Osteocyte (in vitro differentiated cells): Measurements from ENCODE around the gene RCBTB2. TPM values are rescaled to one million over a fixed set of nuclear protein-coding genes. Genes with fewer than 3 reads are reported as not detected.

ENCODE experiments used
- DNase-seq: peaks from one replicate; pipeline ENCODE4 v3.0.0; 2021; ENCODE audit warnings: mixed read lengths; ENCODE audit not compliant: unreplicated experiment; ENCODE audit errors: extremely low spot score
- H3K27ac Mint-ChIP-seq: one replicate; pipeline ENCODE4 v1.8.0; 2021; ENCODE audit warnings: mild to moderate bottlenecking, mixed read lengths; ENCODE audit not compliant: unreplicated experiment
- H3K27me3 Mint-ChIP-seq: one replicate; pipeline ENCODE4 v1.8.0; 2021; ENCODE audit warnings: mixed read lengths; ENCODE audit not compliant: unreplicated experiment
- H3K36me3 Mint-ChIP-seq: one replicate; pipeline ENCODE4 v1.8.0; 2021; ENCODE audit warnings: mixed read lengths; ENCODE audit not compliant: unreplicated experiment
- H3K4me1 Mint-ChIP-seq: one replicate; pipeline ENCODE4 v1.8.0; 2021; ENCODE audit warnings: mixed read lengths; ENCODE audit not compliant: unreplicated experiment
- H3K4me3 Mint-ChIP-seq: one replicate; pipeline ENCODE4 v1.8.0; 2021; ENCODE audit warnings: mild to moderate bottlenecking, moderate library complexity, mixed read lengths; ENCODE audit not compliant: unreplicated experiment
- H3K9me3 Mint-ChIP-seq: one replicate; pipeline ENCODE4 v1.8.0; 2021; ENCODE audit warnings: mixed read lengths; ENCODE audit not compliant: unreplicated experiment
- CTCF ChIP-seq: fragments of 200-600 bp; sonication (generic); IDR thresholded peaks from 2 replicates; pipeline ENCODE4 v1.5.0; 2021; ENCODE audit warnings: antibody characterized with exemption, mild to moderate bottlenecking, moderate library complexity
- total RNA-seq: library from RNA; stranded (reverse); gene quantifications from 2 replicates; pipeline ENCODE4 v1.2.1, GENCODE V29; 2021

RCBTB2 gene
- total RNA-seq, 1 donor from 2014 or later, result 12.1 TPM

DNA sequence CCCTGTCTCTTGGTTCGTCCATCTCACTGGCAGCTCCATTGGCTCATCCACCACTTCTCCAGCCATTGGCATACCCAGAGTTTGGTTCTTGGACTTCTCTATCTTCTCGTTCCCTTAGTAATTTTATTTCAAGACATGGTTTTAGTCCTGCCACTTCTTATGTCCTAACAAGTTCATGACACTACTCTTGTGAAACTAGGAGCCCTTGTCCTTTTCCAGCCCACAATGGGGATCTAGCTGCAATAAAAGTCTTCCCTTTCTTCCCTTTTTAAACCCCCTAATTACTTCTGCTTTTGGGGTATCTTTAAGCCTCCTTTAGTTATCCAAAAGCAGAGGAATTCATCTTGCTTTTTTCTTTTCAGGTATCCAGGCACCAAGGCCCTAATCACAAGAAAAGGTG is 2.9 kb upstream of the RCBTB2 start:
- TF ChIP-seq CTCF, result no peak
- DNase-seq, result no peak
- no peak overlapping the region for H3K27ac Mint-ChIP-seq
- no peaks in the 10 kb centered on the region for H3K36me3 Mint-ChIP-seq
- no peaks in the 10 kb centered on the region for H3K9me3 Mint-ChIP-seq
- H3K27me3 Mint-ChIP-seq, result no peaks in the 10 kb centered on the region
- no peak overlapping the region for H3K4me3 Mint-ChIP-seq
- peaks cover 14% of the 10 kb centered on the region for H3K4me1 Mint-ChIP-seq

GRCh38 chr13:48534911-48535501 is 2.1 kb upstream of the RCBTB2 start:
- H3K9me3 Mint-ChIP-seq, result no peaks in the 10 kb centered on the region
- no peak for DNase-seq
- TF ChIP-seq CTCF, result no peak
- no peaks in the 10 kb centered on the region for H3K36me3 Mint-ChIP-seq
- no peak overlapping the region for H3K27ac Mint-ChIP-seq
- no peak overlapping the region for H3K4me3 Mint-ChIP-seq
- H3K27me3 Mint-ChIP-seq, result no peaks in the 10 kb centered on the region
- H3K4me1 Mint-ChIP-seq, result peaks cover 14% of the 10 kb centered on the region

GRCh38 chr13:48533961-48534600 is 1.2 kb upstream of the RCBTB2 start:
- Mint-ChIP-seq H3K9me3 (no peaks in the 10 kb centered on the region), H3K4me3 (peak overlapping the region; percentile 90), H3K4me1 (peaks cover 14% of the 10 kb centered on the region), H3K27me3 (no peaks in the 10 kb centered on the region), H3K36me3 (no peaks in the 10 kb centered on the region), H3K27ac (no peak overlapping the region)
- TF ChIP-seq CTCF, result no peak
- no peak for DNase-seq

GRCh38 chr13:48532256-48532505 is 699 bp downstream of the RCBTB2 start:
- H3K27me3 Mint-ChIP-seq, result no peaks in the 10 kb centered on the region
- no peaks in the 10 kb centered on the region for H3K36me3 Mint-ChIP-seq
- DNase-seq, result no peak
- no peak for TF ChIP-seq CTCF
- peak overlapping the region; percentile 96 for H3K27ac Mint-ChIP-seq
- peak overlapping the region; percentile 90 for H3K4me3 Mint-ChIP-seq
- H3K4me1 Mint-ChIP-seq, result peaks cover 14% of the 10 kb centered on the region
- H3K9me3 Mint-ChIP-seq, result no peaks in the 10 kb centered on the region

GRCh38 chr13:48531416-48532255 is 1.2 kb downstream of the RCBTB2 start:
- H3K9me3 Mint-ChIP-seq, result no peaks in the 10 kb centered on the region
- H3K27me3 Mint-ChIP-seq, result no peaks in the 10 kb centered on the region
- H3K4me3 Mint-ChIP-seq, result peak overlapping the region; percentile 90
- H3K4me1 Mint-ChIP-seq, result peaks cover 14% of the 10 kb centered on the region
- no peak for DNase-seq
- peak overlapping the region; percentile 96 for H3K27ac Mint-ChIP-seq
- TF ChIP-seq CTCF, result no peak
- H3K36me3 Mint-ChIP-seq, result no peaks in the 10 kb centered on the region
